Mesenchymal stem cell (in vitro differentiated cells and primary cell): ENCODE measurements around the gene KIAA0753.

Experiments
- DNase-seq: peaks from one replicate; pipeline ENCODE4 v3.0.0-alpha.2; 2013
- H2AFZ ChIP-seq: one replicate; pipeline ENCODE4 v1.6.1; 2013; ENCODE audit warnings: low read depth, mild to moderate bottlenecking, control low read depth, inconsistent platforms, low read length, moderate library complexity
- H2AK5ac ChIP-seq: 2 replicates; pipeline ENCODE4 v1.6.1; 2013; ENCODE audit warnings: low read length, moderate library complexity, mild to moderate bottlenecking, inconsistent platforms; ENCODE audit not compliant: severe bottlenecking
- H2BK120ac ChIP-seq: one replicate; pipeline ENCODE4 v1.6.1; 2013; ENCODE audit warnings: low read depth, mild to moderate bottlenecking, inconsistent platforms, low read length, moderate library complexity
- H2BK12ac ChIP-seq, 2 experiments: one replicate each; pipeline ENCODE4 v1.6.1; 2013; ENCODE audit warnings: inconsistent platforms in 2 of 2, low read length in 2 of 2, mild to moderate bottlenecking in 2 of 2, moderate library complexity in 2 of 2, control low read depth in 1 of 2
- H2BK15ac ChIP-seq: one replicate; pipeline ENCODE4 v1.6.1; 2013; ENCODE audit warnings: mild to moderate bottlenecking, low read depth, inconsistent platforms; ENCODE audit not compliant: poor library complexity, severe bottlenecking
- H2BK5ac ChIP-seq: 2 replicates; pipeline ENCODE4 v1.6.1; 2013; ENCODE audit warnings: low read depth, mild to moderate bottlenecking, low read length, control low read depth, inconsistent platforms; ENCODE audit not compliant: poor library complexity, severe bottlenecking
- H3K14ac ChIP-seq, 2 experiments: one replicate each; pipeline ENCODE4 v1.6.1; 2013; ENCODE audit warnings: inconsistent platforms in 2 of 2, low read length in 2 of 2, control low read depth in 1 of 2, mild to moderate bottlenecking in 1 of 2, moderate library complexity in 1 of 2
- H3K18ac ChIP-seq, 2 experiments: one replicate each; pipeline ENCODE4 v1.6.1; 2013; ENCODE audit warnings: inconsistent platforms in 2 of 2, low read length in 2 of 2, control low read depth in 1 of 2, low read depth in 1 of 2, mild to moderate bottlenecking in 1 of 2
- H3K23ac ChIP-seq, 2 experiments: one replicate each; pipeline ENCODE4 v1.6.1; 2013; ENCODE audit warnings: inconsistent platforms in 2 of 2, low read length in 2 of 2, mild to moderate bottlenecking in 2 of 2, moderate library complexity in 2 of 2, control low read depth in 1 of 2
- H3K27ac ChIP-seq: 2 replicates; pipeline ENCODE4 v1.5.1; 2013; ENCODE audit warnings: mild to moderate bottlenecking, moderate library complexity, low read length, control low read depth, inconsistent platforms; ENCODE audit not compliant: poor library complexity, severe bottlenecking
- H3K27me3 ChIP-seq, 2 experiments: 2 replicates each; pipeline versions ENCODE4 v1.6.1 to v1.7.0; 2013; ENCODE audit warnings: low read length in 2 of 2, mild to moderate bottlenecking in 2 of 2, moderate library complexity in 2 of 2, control low read depth in 1 of 2, inconsistent platforms in 1 of 2; ENCODE audit not compliant: control insufficient read depth in 1 of 2, insufficient read depth in 1 of 2
- H3K36me3 ChIP-seq, 2 experiments: 2 replicates each; pipeline versions ENCODE4 v1.6.1 to v1.7.0; 2013; ENCODE audit warnings: low read length in 2 of 2, control low read depth in 1 of 2, inconsistent platforms in 1 of 2, low read depth in 1 of 2, mild to moderate bottlenecking in 1 of 2; ENCODE audit not compliant: insufficient read depth in 2 of 2, control insufficient read depth in 1 of 2
- H3K4ac ChIP-seq, 2 experiments: one replicate each; pipeline ENCODE4 v1.6.1; 2013; ENCODE audit warnings: inconsistent platforms in 2 of 2, low read length in 2 of 2, mild to moderate bottlenecking in 2 of 2, moderate library complexity in 2 of 2, control low read depth in 1 of 2, low read depth in 1 of 2
- H3K4me1 ChIP-seq: 2 replicates; pipeline ENCODE4 v1.6.1; 2013; ENCODE audit warnings: low read depth, low read length, control low read depth; ENCODE audit not compliant: control insufficient read depth, insufficient read depth
- H3K4me2 ChIP-seq: 2 replicates; pipeline ENCODE4 v1.6.1; 2013; ENCODE audit warnings: low read length, mild to moderate bottlenecking, inconsistent platforms; ENCODE audit not compliant: poor library complexity, severe bottlenecking
- H3K4me3 ChIP-seq, 2 experiments: 2 replicates each; pipeline versions ENCODE4 v1.5.1 to v1.7.0; 2013; ENCODE audit warnings: low read length in 2 of 2, mild to moderate bottlenecking in 2 of 2, control low read depth in 1 of 2, low read depth in 1 of 2; ENCODE audit not compliant: insufficient read depth in 1 of 2
- H3K79me1 ChIP-seq: replicated peaks from 2 replicates; pipeline ENCODE4 v1.6.1; 2013; ENCODE audit warnings: mild to moderate bottlenecking, control low read depth, low read length, inconsistent platforms; ENCODE audit not compliant: poor library complexity, severe bottlenecking
- H3K9ac ChIP-seq: 2 replicates; pipeline ENCODE4 v1.7.0; 2013; ENCODE audit warnings: mild to moderate bottlenecking, low read length, moderate library complexity
- H3K9me3 ChIP-seq: 2 replicates; pipeline ENCODE4 v1.7.0; 2013; ENCODE audit warnings: mild to moderate bottlenecking, low read length; ENCODE audit not compliant: control insufficient read depth
- H4K8ac ChIP-seq: one replicate; pipeline ENCODE4 v1.6.1; 2013; ENCODE audit warnings: inconsistent platforms, mild to moderate bottlenecking, low read length, moderate library complexity
- H4K91ac ChIP-seq: one replicate; pipeline ENCODE4 v1.6.1; 2013; ENCODE audit warnings: mild to moderate bottlenecking, low read length, inconsistent platforms
- WGBS: methylation state at CpG from one replicate; pipeline ENCODE4 v1.1.7; 2013; ENCODE audit warnings: mixed read lengths; 5-methylcytosine and 5-hydroxymethylcytosine counted together

The KIAA0753 gene

GRCh38 chr17:6668727-6669425 is 28.4 kb upstream of the KIAA0753 start:
- no peak overlapping the region for H4K8ac ChIP-seq
- H3K9ac ChIP-seq = no peak overlapping the region
- no peaks in the 10 kb centered on the region for H3K36me3 ChIP-seq
- WGBS = 81% methylated on average over 13 of the region's 14 CpGs
- no peak overlapping the region for H3K14ac ChIP-seq
- peaks cover 3% of the 10 kb centered on the region for H3K4me1 ChIP-seq
- H3K23ac ChIP-seq = no peak overlapping the region
- no peak overlapping the region for H2BK120ac ChIP-seq
- peaks cover 16 to 41% of the 10 kb centered on the region in 2 experiments for H3K27me3 ChIP-seq
- no peak overlapping the region for H2AK5ac ChIP-seq
- H3K18ac ChIP-seq = no peak overlapping the region
- H3K27ac ChIP-seq = no peak overlapping the region
- H2BK15ac ChIP-seq = no peak overlapping the region
- no peak overlapping the region for H3K4ac ChIP-seq
- H2AFZ ChIP-seq = no peak overlapping the region
- H3K4me2 ChIP-seq = no peak overlapping the region
- no peak overlapping the region for H4K91ac ChIP-seq
- H2BK5ac ChIP-seq = no peak overlapping the region
- H2BK12ac ChIP-seq = no peak overlapping the region
- H3K4me3 ChIP-seq = no peak overlapping the region
- no peaks in the 10 kb centered on the region for H3K9me3 ChIP-seq
- H3K79me1 ChIP-seq = no peaks in the 10 kb centered on the region
- DNase-seq = no peak

DNA sequence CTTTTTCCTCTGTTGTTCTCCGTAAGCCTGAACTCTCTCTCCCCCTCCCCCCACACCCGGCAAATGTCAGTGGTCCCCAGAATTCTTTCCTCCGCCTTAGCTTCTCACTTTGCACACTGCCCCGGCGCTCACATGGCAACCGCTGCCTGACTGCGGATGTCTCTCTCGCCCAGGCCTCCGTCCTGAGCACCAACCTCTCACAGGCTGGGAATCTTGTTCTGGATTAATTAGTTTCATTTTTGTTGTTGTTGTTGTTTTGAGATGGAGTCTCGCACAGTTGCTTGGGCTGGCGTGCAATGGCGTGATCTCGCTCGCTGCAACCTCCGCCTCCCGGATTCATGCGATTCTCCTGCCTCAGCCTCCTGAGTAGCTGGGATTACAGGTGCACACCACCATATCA is 27.7 kb upstream of the KIAA0753 start:
- no peaks in the 10 kb centered on the region for H3K36me3 ChIP-seq
- H2AFZ ChIP-seq = no peak overlapping the region
- no peak overlapping the region for H2BK15ac ChIP-seq
- 94% methylated on average over 17 of the region's 17 CpGs for WGBS
- H3K9ac ChIP-seq = no peak overlapping the region
- no peak overlapping the region for H3K4ac ChIP-seq
- H4K91ac ChIP-seq = no peak overlapping the region
- H3K9me3 ChIP-seq = no peaks in the 10 kb centered on the region
- no peak overlapping the region for H4K8ac ChIP-seq
- H2AK5ac ChIP-seq = no peak overlapping the region
- no peak overlapping the region for H3K4me3 ChIP-seq
- no peak for DNase-seq
- H3K18ac ChIP-seq = no peak overlapping the region
- H2BK5ac ChIP-seq = no peak overlapping the region
- no peak overlapping the region for H2BK12ac ChIP-seq
- no peak overlapping the region for H3K4me2 ChIP-seq
- peaks cover 16 to 39% of the 10 kb centered on the region in 2 experiments for H3K27me3 ChIP-seq
- H3K4me1 ChIP-seq = peaks cover 3% of the 10 kb centered on the region
- no peak overlapping the region for H3K27ac ChIP-seq
- H2BK120ac ChIP-seq = no peak overlapping the region
- H3K23ac ChIP-seq = no peak overlapping the region
- H3K14ac ChIP-seq = no peak overlapping the region
- no peaks in the 10 kb centered on the region for H3K79me1 ChIP-seq

DNA sequence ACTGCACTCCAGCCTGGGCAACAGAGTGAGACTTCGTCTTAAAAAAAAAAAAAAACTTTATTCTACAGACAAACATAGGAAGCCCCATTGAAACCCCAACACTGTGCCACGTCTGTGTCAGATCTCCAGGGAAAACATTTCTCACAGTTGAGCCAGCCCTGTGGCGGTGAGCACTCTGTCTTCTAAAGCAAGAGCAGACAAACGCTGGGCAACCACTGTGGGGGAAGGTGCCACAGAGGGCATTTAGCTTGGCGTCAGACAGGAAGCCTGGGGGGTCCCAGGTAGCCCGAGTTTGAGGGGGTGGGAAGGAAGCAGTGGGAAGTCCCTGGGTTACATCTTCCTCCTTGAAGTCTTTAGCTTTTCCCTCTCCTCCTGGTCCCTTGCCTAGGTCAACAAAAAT is 27.0 kb upstream of the KIAA0753 start:
- Histone ChIP-seq H2AFZ (no peak overlapping the region), H2BK15ac (no peak overlapping the region), H4K8ac (no peak overlapping the region), H3K27me3 (peaks cover 18 to 43% of the 10 kb centered on the region in 2 experiments), H3K9me3 (no peaks in the 10 kb centered on the region), H2AK5ac (no peak overlapping the region), H2BK12ac (no peak overlapping the region), H3K4me2 (no peak overlapping the region), H2BK120ac (no peak overlapping the region), H3K4me3 (no peak overlapping the region), H3K79me1 (no peaks in the 10 kb centered on the region), H3K14ac (no peak overlapping the region), H2BK5ac (no peak overlapping the region), H3K4me1 (peaks cover 3% of the 10 kb centered on the region), H3K4ac (no peak overlapping the region), H3K27ac (no peak overlapping the region), H3K36me3 (no peaks in the 10 kb centered on the region), H3K9ac (no peak overlapping the region), H4K91ac (no peak overlapping the region), H3K23ac (no peak overlapping the region), H3K18ac (no peak overlapping the region)
- DNase-seq = no peak
- 74% methylated on average over 4 of the region's 6 CpGs for WGBS

- H3K9ac ChIP-seq = no peak overlapping the region
- H3K4me3 ChIP-seq = no peak overlapping the region
- no peaks in the 10 kb centered on the region for H3K79me1 ChIP-seq
- H4K8ac ChIP-seq = no peak overlapping the region
- peaks cover 3% of the 10 kb centered on the region for H3K4me1 ChIP-seq
- no peak overlapping the region for H2AFZ ChIP-seq
- no peak overlapping the region for H2BK15ac ChIP-seq
- no peak overlapping the region for H3K27ac ChIP-seq
- no peak overlapping the region for H3K4me2 ChIP-seq
- no peak overlapping the region for H3K18ac ChIP-seq
- H3K23ac ChIP-seq = no peak overlapping the region
- H4K91ac ChIP-seq = no peak overlapping the region
- H3K14ac ChIP-seq = no peak overlapping the region
- WGBS = 97% methylated on average over 6 of the region's 6 CpGs
- H2BK5ac ChIP-seq = no peak overlapping the region
- no peaks in the 10 kb centered on the region for H3K36me3 ChIP-seq
- H2BK120ac ChIP-seq = no peak overlapping the region
- H3K4ac ChIP-seq = no peak overlapping the region
- H2BK12ac ChIP-seq = no peak overlapping the region
- H2AK5ac ChIP-seq = no peak overlapping the region
- H3K9me3 ChIP-seq = no peaks in the 10 kb centered on the region
- DNase-seq = no peak
- peaks cover 25 to 48% of the 10 kb centered on the region in 2 experiments for H3K27me3 ChIP-seq
Measured at GRCh38 chr17:6666557-6666956, 26.0 kb upstream of the KIAA0753 start.
